ENCODE data around the gene RANBP1.

GRCh38 chr22:20139391-20140106 lies 23.6 kb downstream of the RANBP1 start:
- TF ChIP-seq EZH2phosphoT487 (IDR thresholded peaks at IDR 0.05; ENCODE audit: borderline replicate concordance) (no peak), CTCF (conservative IDR thresholded peaks at IDR 0.05; ENCODE audit: low read length) (no peak)
